Activated CD8-positive, alpha-beta T cell treated with anti-CD3 and anti-CD28 coated beads for 36 hours (primary cell): ENCODE results near the gene GNAZ. TPM values are rescaled to one million over a fixed set of nuclear protein-coding genes. Genes with fewer than 3 reads are reported as not detected.

ENCODE experiments used
- ATAC-seq: fragments of 200-7000 bp; cut with Tn5 transposase; one replicate; pipeline ENCODE4 v1.10.0; 2021; ENCODE audit warnings: mild to moderate bottlenecking, moderate library complexity
- CTCF ChIA-PET: fragments of 350-600 bp; sonication (Branson Sonifier 250); formaldehyde crosslinking; loops from one replicate; lab custom pipeline; 2021; ENCODE audit warnings: antibody characterized with exemption; lab: Charles Lee
- POLR2A ChIA-PET: fragments of 350-600 bp; sonication (Branson Sonifier 250); formaldehyde crosslinking; loops from one replicate; lab custom pipeline; 2021; ENCODE audit warnings: antibody characterized with exemption; lab: Charles Lee
- DNase-seq: peaks from one replicate; pipeline ENCODE4 v3.0.0-alpha.2; 2020
- H3K27ac Mint-ChIP-seq: one replicate; pipeline ENCODE4 v1.8.0; 2021; ENCODE audit warnings: mild to moderate bottlenecking, mixed read lengths
- H3K27me3 Mint-ChIP-seq: one replicate; pipeline ENCODE4 v1.8.0; 2021; ENCODE audit warnings: mixed read lengths
- H3K36me3 Mint-ChIP-seq: one replicate; pipeline ENCODE4 v1.8.0; 2021; ENCODE audit warnings: low read depth, mixed read lengths
- H3K4me1 Mint-ChIP-seq: one replicate; pipeline ENCODE4 v1.8.0; 2021; ENCODE audit warnings: low read depth, mixed read lengths
- H3K4me3 Mint-ChIP-seq: one replicate; pipeline ENCODE4 v1.8.0; 2021; ENCODE audit warnings: mild to moderate bottlenecking, moderate library complexity, mixed read lengths
- H3K9me3 Mint-ChIP-seq: one replicate; pipeline ENCODE4 v1.8.0; 2021; ENCODE audit warnings: mixed read lengths
- intact Hi-C: fragments of 100-400 bp; cut with micrococcal nuclease; formaldehyde crosslinking; loops from one replicate; pipeline ENCODE4 v1.10.0; 2022
- total RNA-seq, 2 experiments: library from RNA; stranded (reverse); gene quantifications; one replicate each; pipeline ENCODE4 v1.2.3, GENCODE V29; 2021
- TF ChIP-seq, protein P1 (sequence below): fragments of 200-600 bp; IDR thresholded peaks from one replicate; pipeline ENCODE4 v1.8.0; 2022; ENCODE audit warnings: antibody characterized with exemption, mild to moderate bottlenecking

The GNAZ gene
- total RNA-seq, 2 experiments from 2014 or later, result 0.50 to 0.56 TPM

DNA sequence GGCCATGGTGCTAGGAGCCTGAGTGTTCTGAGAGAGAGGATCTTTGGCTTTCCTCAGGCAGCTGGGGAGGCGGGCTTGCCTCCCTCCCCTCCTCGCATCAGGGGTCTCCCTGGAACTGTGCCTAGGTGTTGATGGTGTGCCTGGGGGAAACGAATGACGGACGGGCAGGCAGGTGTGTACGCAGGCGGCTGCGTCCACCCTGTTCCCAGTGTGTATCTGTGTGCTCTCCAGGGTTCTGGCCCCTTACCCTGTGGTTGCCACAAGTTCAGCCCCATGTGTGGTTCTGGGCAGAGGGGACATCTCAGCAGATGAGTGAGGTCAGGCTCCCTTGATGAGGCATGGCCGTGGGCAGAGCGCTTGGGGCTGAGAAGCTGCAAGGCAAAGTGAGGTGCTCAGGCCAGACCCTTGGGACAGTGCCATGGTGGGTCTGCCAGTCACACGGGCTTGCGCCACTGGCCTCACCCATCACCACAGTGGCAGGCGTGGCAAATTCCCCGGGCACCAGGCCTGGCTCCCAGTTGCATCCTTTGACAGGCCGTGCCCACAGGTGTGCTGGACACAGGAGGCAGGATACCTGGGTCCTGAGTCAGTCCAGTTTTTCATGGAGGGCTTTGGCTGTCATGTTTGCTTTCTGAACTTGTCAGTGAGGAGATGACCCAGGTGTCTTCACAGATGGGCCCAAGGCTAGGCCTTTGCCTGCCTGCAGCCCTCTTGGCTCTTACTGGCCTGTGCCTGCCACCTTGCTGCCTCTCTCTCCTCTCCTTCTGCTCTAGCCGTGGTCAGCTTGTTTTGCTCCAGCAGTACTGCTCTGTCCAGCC, 27.3 kb downstream of the GNAZ start:
- no peaks in the 10 kb centered on the region for H3K27me3 Mint-ChIP-seq
- H3K9me3 Mint-ChIP-seq, result no peaks in the 10 kb centered on the region
- no peaks in the 10 kb centered on the region for H3K4me1 Mint-ChIP-seq
- ChIA-PET POLR2A (no interaction called here), CTCF (no interaction called here)
- H3K27ac Mint-ChIP-seq, result no peak overlapping the region
- no peak overlapping the region for H3K4me3 Mint-ChIP-seq
- TF ChIP-seq, protein P1, sequence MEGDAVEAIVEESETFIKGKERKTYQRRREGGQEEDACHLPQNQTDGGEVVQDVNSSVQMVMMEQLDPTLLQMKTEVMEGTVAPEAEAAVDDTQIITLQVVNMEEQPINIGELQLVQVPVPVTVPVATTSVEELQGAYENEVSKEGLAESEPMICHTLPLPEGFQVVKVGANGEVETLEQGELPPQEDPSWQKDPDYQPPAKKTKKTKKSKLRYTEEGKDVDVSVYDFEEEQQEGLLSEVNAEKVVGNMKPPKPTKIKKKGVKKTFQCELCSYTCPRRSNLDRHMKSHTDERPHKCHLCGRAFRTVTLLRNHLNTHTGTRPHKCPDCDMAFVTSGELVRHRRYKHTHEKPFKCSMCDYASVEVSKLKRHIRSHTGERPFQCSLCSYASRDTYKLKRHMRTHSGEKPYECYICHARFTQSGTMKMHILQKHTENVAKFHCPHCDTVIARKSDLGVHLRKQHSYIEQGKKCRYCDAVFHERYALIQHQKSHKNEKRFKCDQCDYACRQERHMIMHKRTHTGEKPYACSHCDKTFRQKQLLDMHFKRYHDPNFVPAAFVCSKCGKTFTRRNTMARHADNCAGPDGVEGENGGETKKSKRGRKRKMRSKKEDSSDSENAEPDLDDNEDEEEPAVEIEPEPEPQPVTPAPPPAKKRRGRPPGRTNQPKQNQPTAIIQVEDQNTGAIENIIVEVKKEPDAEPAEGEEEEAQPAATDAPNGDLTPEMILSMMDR, result no peak
- H3K36me3 Mint-ChIP-seq, result no peaks in the 10 kb centered on the region
- no peak for ATAC-seq
- no peak for DNase-seq
- intact Hi-C loops, result no loop called here

DNA sequence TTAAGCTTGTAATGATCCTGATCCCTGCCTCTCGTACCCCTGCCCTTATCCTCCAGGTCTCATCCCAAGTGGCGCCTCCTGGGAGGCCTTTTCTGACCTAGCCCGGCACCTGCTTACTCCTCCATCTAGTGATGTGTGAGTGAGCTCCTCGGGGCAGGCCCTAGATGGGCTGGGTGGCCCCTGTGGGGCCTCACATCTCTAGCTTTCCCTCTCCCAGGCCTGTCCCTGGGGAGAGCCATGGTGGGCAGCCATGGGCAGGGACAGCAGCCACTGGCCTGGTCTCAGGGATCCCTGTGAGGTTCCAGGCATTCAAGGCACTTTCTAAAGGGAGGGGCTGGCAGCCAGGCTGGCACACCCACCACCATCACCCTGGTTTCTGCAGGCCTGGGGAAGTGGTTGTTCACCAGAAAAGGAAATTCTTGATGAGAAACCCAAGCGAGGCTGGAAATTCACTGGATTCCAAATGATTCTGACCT, 27.9 kb downstream of the GNAZ start:
- TF ChIP-seq, protein P1, result no peak
- H3K27me3 Mint-ChIP-seq, result no peaks in the 10 kb centered on the region
- ATAC-seq (no peak), DNase-seq (no peak)
- CTCF ChIA-PET, result no interaction called here
- intact Hi-C loops, result no loop called here
- no peaks in the 10 kb centered on the region for H3K9me3 Mint-ChIP-seq
- H3K4me3 Mint-ChIP-seq, result no peak overlapping the region
- no peak overlapping the region for H3K27ac Mint-ChIP-seq
- H3K4me1 Mint-ChIP-seq, result no peaks in the 10 kb centered on the region
- POLR2A ChIA-PET, result no interaction called here
- no peaks in the 10 kb centered on the region for H3K36me3 Mint-ChIP-seq

GRCh38 chr22:23098718-23099530, 28.6 kb downstream of the GNAZ start:
- DNase-seq, result no peak
- Mint-ChIP-seq H3K9me3 (no peaks in the 10 kb centered on the region), H3K27ac (no peak overlapping the region), H3K36me3 (no peaks in the 10 kb centered on the region), H3K4me3 (no peak overlapping the region), H3K4me1 (no peaks in the 10 kb centered on the region), H3K27me3 (no peaks in the 10 kb centered on the region)
- ChIA-PET CTCF (no interaction called here), POLR2A (no interaction called here)
- intact Hi-C loops, result no loop called here
- TF ChIP-seq, protein P1, result no peak
- ATAC-seq, result no peak

- TF ChIP-seq, protein P1, result no peak
- Mint-ChIP-seq H3K27ac (no peak overlapping the region), H3K4me3 (no peak overlapping the region), H3K9me3 (no peaks in the 10 kb centered on the region), H3K36me3 (no peaks in the 10 kb centered on the region), H3K4me1 (no peaks in the 10 kb centered on the region), H3K27me3 (no peaks in the 10 kb centered on the region)
- intact Hi-C loops, result no loop called here
- POLR2A ChIA-PET, result no interaction called here
- no peak for DNase-seq
- no peak for ATAC-seq
- CTCF ChIA-PET, result no interaction called here
Measured at GRCh38 chr22:23099531-23099804, 29.1 kb downstream of the GNAZ start.
